GM12873 (cell line): Measurements from ENCODE around the gene MIAT.

ENCODE experiments used
- CTCF ChIP-seq: IDR thresholded peaks from 2 replicates; pipeline ENCODE4 v1.5.1; 2012; ENCODE audit warnings: low read depth, mild to moderate bottlenecking, moderate library complexity, low read length, control low read depth; ENCODE audit not compliant: insufficient read depth; ENCODE audit errors: missing control alignments

Gene MIAT

GRCh38 chr22:26725012-26725676, 67.8 kb downstream of the MIAT start:
- TF ChIP-seq CTCF, result no peak
